ENCODE data around the gene SUFU.

- TF ChIP-seq, protein P1, sequence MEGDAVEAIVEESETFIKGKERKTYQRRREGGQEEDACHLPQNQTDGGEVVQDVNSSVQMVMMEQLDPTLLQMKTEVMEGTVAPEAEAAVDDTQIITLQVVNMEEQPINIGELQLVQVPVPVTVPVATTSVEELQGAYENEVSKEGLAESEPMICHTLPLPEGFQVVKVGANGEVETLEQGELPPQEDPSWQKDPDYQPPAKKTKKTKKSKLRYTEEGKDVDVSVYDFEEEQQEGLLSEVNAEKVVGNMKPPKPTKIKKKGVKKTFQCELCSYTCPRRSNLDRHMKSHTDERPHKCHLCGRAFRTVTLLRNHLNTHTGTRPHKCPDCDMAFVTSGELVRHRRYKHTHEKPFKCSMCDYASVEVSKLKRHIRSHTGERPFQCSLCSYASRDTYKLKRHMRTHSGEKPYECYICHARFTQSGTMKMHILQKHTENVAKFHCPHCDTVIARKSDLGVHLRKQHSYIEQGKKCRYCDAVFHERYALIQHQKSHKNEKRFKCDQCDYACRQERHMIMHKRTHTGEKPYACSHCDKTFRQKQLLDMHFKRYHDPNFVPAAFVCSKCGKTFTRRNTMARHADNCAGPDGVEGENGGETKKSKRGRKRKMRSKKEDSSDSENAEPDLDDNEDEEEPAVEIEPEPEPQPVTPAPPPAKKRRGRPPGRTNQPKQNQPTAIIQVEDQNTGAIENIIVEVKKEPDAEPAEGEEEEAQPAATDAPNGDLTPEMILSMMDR (IDR thresholded peaks at IDR 0.05 in 8 of 11, conservative IDR thresholded peaks at IDR 0.05 in 3 of 11), result no peak
- TF ChIP-seq POLR2A (IDR thresholded peaks at IDR 0.05) (no peak), POLR2AphosphoS5 (IDR thresholded peaks at IDR 0.05) (no peak)
Measured at GRCh38 chr10:102597131-102597991, 93.6 kb downstream of the SUFU start.

Measured in spleen (tissue), 7 donors.